Fibroblast of lung (primary cell): ENCODE results near the gene MAP4K5.

Experiments used
- CTCF ChIP-seq, 2 donors: IDR thresholded peaks in 1 of 2; conservative IDR thresholded peaks in 1 of 2; 1 replicate in 1 of 2; 2 replicates in 1 of 2; pipeline ENCODE4 v1.5.1; 2011 to 2012; ENCODE audit warnings: low read length in 2 of 2, control low read depth in 1 of 2, inconsistent platforms in 1 of 2, low read depth in 1 of 2, mild to moderate bottlenecking in 1 of 2
- EZH2 ChIP-seq: IDR thresholded peaks from 2 replicates; pipeline ENCODE4 v1.5.1; 2012; ENCODE audit warnings: low read length, control low read depth, mild to moderate bottlenecking; ENCODE audit errors: missing control alignments

- TF ChIP-seq CTCF (conservative IDR thresholded peaks at IDR 0.05 in 1 of 2, IDR thresholded peaks at IDR 0.05 in 1 of 2; ENCODE audit: low read depth in 1 of 2, low read length in 2 of 2) (no peak), EZH2 (no peak)
Observed at GRCh38 chr14:50512463-50512862, 19.9 kb downstream of the MAP4K5 start.
